ENCODE data around the gene CEMIP. TPM values are rescaled to one million over a fixed set of nuclear protein-coding genes. Genes with fewer than 3 reads are reported as not detected.

The CEMIP gene
- total and polyA plus RNA-seq, 2 of the 8 experiments (the other 6 are each of a cell fraction or from before 2014, with no cell fraction given) = 0.11 to 0.60 TPM

DNA sequence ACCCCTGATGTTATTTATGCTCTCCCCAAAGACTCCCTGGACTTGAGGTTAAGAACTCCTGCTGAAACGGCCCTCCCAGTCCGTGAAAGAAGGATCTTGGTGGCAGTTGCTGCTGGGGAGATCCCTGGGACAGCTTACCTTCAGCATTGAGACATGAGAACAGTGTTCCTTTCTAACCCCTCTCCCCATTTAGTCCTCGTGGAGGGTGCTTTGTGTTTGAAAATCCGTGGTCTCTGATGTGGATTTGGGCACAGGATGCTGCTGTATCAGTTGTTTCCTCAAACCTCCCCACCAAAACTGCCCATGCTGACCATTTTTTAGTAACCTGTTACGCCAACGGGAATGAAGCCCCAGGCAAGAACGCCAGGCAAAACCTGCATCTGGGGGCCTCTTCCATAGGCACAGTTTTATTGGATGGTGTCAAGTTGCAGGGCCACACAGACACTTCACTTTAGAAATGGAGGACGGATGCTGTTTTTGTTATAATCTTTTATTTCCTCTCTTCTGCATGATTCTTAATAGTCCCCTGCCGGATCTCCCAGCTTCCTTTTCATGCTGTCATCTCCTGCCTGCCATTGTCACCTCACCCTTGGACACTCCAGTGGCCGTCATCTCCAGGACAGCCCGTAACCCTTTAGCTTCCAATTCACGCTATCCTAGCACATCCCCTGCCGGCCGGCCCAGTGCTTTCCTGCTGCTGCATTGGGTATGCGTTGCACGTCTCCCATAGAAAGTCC, 31.7 kb upstream of the CEMIP start:
- no peak for FAIRE-seq
- Histone ChIP-seq H2BK12ac (ENCODE audit: low read depth, low read length) (no peak overlapping the region), H3K79me1 (ENCODE audit: low read depth, low read length) (no peaks in the 10 kb centered on the region; the same call in 1 of the 2 replicates), H3K4ac (replicated peaks; ENCODE audit: insufficient read length, low read depth, low read length) (no peak overlapping the region), H2BK15ac (ENCODE audit: low read length) (no peak overlapping the region), H3K27ac (ENCODE audit: low read depth, low read length) (no peak overlapping the region), H3K18ac (ENCODE audit: extremely low read depth, low read length) (peak overlapping the region; percentile 34), H3K4me1 (replicated peaks in 1 of 4; ENCODE audit: control insufficient read depth in 3 of 4, insufficient read depth in 4 of 4, low read length in 3 of 4) (peaks cover 0 to 9% (median 6%) of the 10 kb centered on the region in 4 experiments; a peak in 4 of 7 replicates), H4K91ac (replicated peaks; ENCODE audit: insufficient read length, low read length) (no peak overlapping the region), H2BK20ac (ENCODE audit: low read length) (no peak overlapping the region), H3K23me2 (ENCODE audit: low read depth, low read length) (no peaks in the 10 kb centered on the region), H2AFZ (ENCODE audit: low read length) (no peak overlapping the region), H3K23ac (ENCODE audit: insufficient read length) (no peak overlapping the region), H4K8ac (ENCODE audit: extremely low read depth, insufficient read depth, low read length) (no peak overlapping the region), H2BK5ac (ENCODE audit: low read depth, low read length) (no peak overlapping the region), H4K20me1 (replicated peaks in 1 of 2; ENCODE audit: control insufficient read depth in 1 of 2, insufficient read depth in 2 of 2, low read length in 2 of 2) (peaks cover 0 to 2% of the 10 kb centered on the region in 2 experiments), H3K79me2 (ENCODE audit: control insufficient read depth in 1 of 2, insufficient read depth in 2 of 2, low read length in 2 of 2) (no peaks in the 10 kb centered on the region), H2AK5ac (ENCODE audit: low read depth, low read length) (no peak overlapping the region), H3K27me3 (replicated peaks in 1 of 4; ENCODE audit: control insufficient read depth in 3 of 4, extremely low read depth in 1 of 4, insufficient read depth in 3 of 4, low read length in 3 of 4) (no peaks in the 10 kb centered on the region), H3K9ac (replicated peaks in 1 of 4; ENCODE audit: extremely low read depth in 1 of 4, low read depth in 3 of 4, low read length in 3 of 4) (no peak overlapping the region), H3K14ac (ENCODE audit: insufficient read length) (no peak overlapping the region), H2BK120ac (replicated peaks; ENCODE audit: low read depth, low read length) (no peak overlapping the region), H3K56ac (replicated peaks; ENCODE audit: insufficient read length, low read depth, low read length) (no peak overlapping the region), H3K36me3 (ENCODE audit: control insufficient read depth in 2 of 4, insufficient read depth in 4 of 4, low read length in 3 of 4) (peaks cover 0 to 2% (median 0%) of the 10 kb centered on the region in 4 experiments; a peak in 1 of 8 replicates), H4K5ac (ENCODE audit: insufficient read length, low read depth, low read length) (no peak overlapping the region), H3K9me3 (ENCODE audit: insufficient read depth in 2 of 2, low read depth in 1 of 2, low read length in 1 of 2) (no peaks in the 10 kb centered on the region), H3K4me2 (ENCODE audit: insufficient read depth in 1 of 2, low read depth in 2 of 2, low read length in 2 of 2) (no peak overlapping the region), H3K4me3 (ENCODE audit: extremely low read depth in 1 of 4, insufficient read depth in 2 of 4, low read depth in 3 of 4, low read length in 4 of 4) (no peak overlapping the region)
- ChIA-PET POLR2A (ENCODE audit: partially characterized antibody) (no interaction called here), CTCF (ENCODE audit: partially characterized antibody) (interaction anchor here (1.1 to 1.7 kb wide), 2 partner anchors 29 to 180 kb away, joined by 4 to 7 read pairs; no protein-coding TSS in a partner anchor)
- DNase-seq (ENCODE audit: low read depth in 1 of 2, low spot score in 2 of 2) = no peak
- TF ChIP-seq, protein P1, sequence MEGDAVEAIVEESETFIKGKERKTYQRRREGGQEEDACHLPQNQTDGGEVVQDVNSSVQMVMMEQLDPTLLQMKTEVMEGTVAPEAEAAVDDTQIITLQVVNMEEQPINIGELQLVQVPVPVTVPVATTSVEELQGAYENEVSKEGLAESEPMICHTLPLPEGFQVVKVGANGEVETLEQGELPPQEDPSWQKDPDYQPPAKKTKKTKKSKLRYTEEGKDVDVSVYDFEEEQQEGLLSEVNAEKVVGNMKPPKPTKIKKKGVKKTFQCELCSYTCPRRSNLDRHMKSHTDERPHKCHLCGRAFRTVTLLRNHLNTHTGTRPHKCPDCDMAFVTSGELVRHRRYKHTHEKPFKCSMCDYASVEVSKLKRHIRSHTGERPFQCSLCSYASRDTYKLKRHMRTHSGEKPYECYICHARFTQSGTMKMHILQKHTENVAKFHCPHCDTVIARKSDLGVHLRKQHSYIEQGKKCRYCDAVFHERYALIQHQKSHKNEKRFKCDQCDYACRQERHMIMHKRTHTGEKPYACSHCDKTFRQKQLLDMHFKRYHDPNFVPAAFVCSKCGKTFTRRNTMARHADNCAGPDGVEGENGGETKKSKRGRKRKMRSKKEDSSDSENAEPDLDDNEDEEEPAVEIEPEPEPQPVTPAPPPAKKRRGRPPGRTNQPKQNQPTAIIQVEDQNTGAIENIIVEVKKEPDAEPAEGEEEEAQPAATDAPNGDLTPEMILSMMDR (IDR thresholded peaks at IDR 0.05; ENCODE audit: control extremely low read depth in 1 of 3, insufficient read depth in 1 of 3, low read depth in 1 of 3, low read length in 3 of 3) = peak; percentile 33 to 60 (median 48)
- TF ChIP-seq EGR1 (IDR thresholded peaks at IDR 0.05; ENCODE audit: borderline replicate concordance, low read depth, low read length) (no peak), RAD21 (IDR thresholded peaks at IDR 0.05 in 1 of 2, conservative IDR thresholded peaks at IDR 0.05 in 1 of 2; ENCODE audit: low read depth in 2 of 2, low read length in 2 of 2) (peak; percentile 57 to 61)
- WGBS, 2 experiments (ENCODE audit: extremely low coverage in 1 of 2, insufficient coverage in 1 of 2, insufficient read length in 1 of 2, insufficient replicate concordance in 2 of 2, low coverage in 1 of 2, low lambda C conversion rate in 2 of 2, missing lambda C conversion rate in 1 of 2) = 69% methylated on average over 16 of the region's 16 CpGs; no CpG with 5 or more reads in 1 of the 2 experiments
